ENCODE results near the gene CARD6. TPM values are rescaled to one million over a fixed set of nuclear protein-coding genes. Genes with fewer than 3 reads are reported as not detected.

The CARD6 gene
- total and polyA plus RNA-seq, 2 of the 13 experiments (the other 11 are each of a cell fraction or from before 2014, with no cell fraction given), result 0.33 to 1.4 TPM

DNA sequence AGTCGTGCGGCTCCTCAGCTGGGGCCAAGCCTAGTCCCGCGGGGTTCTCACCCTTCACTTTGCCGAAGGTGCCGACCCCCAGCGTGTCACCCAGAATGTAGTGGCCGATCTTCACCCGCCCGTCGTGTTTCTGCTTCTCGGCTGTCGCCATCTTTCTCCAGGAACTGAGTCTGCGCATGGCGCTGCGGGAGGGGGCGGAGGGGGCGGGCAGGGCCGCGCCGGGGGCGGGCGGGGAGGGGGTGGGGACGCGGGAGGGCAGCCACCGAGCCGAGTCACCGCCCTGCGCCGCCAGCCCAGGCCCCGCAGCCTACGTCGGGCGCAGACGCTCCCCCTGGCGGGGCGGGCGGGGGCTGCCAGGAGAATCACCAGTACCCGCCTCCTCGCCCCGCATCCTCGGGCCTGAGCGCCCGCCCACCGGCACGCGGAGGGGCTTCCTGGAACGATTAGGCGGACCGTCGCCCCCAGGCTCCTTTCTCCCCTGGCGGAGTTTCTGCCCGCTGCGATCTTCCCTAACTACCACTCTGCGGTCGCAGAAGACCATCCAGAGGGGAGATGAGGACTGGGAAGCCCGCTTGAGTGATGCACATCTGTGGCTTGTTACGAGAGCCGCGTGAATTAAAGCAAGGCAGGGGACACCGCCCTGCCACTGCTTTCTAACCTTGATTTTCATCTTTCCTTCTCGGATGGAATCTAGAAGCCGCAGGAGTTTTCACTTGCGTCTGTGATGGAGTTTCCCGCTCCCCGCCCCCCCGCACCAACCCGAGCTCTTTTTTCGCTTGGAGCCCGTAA lies 43.0 kb upstream of the CARD6 start, which contains the start of gene PRKAA1 (continued):
- TF ChIP-seq, protein P1, sequence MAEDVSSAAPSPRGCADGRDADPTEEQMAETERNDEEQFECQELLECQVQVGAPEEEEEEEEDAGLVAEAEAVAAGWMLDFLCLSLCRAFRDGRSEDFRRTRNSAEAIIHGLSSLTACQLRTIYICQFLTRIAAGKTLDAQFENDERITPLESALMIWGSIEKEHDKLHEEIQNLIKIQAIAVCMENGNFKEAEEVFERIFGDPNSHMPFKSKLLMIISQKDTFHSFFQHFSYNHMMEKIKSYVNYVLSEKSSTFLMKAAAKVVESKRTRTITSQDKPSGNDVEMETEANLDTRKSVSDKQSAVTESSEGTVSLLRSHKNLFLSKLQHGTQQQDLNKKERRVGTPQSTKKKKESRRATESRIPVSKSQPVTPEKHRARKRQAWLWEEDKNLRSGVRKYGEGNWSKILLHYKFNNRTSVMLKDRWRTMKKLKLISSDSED (CRISPR knock-in tag; IDR thresholded peaks at IDR 0.05), result no peak
- TF ChIP-seq ZNF841 (CRISPR knock-in tag; IDR thresholded peaks at IDR 0.05; ENCODE audit: borderline replicate concordance) (no peak), AKAP8 (CRISPR knock-in tag; IDR thresholded peaks at IDR 0.05) (no peak), DMTF1 (CRISPR knock-in tag; IDR thresholded peaks at IDR 0.05) (no peak), NFE2L1 (CRISPR knock-in tag; IDR thresholded peaks at IDR 0.05; ENCODE audit: borderline replicate concordance) (no peak), TBL1XR1 (IDR thresholded peaks at IDR 0.05; ENCODE audit: borderline replicate concordance, low read length, partially characterized antibody) (no peak), RXRA (CRISPR knock-in tag; IDR thresholded peaks at IDR 0.05) (peak; percentile 52), PCBP1 (IDR thresholded peaks at IDR 0.05; ENCODE audit: borderline replicate concordance, low read depth, low read length) (0 out of 2 replicates have a peak, but pooled peaks have one; percentile 13), ZNF383 (CRISPR knock-in tag; IDR thresholded peaks at IDR 0.05; ENCODE audit: borderline replicate concordance) (0 out of 2 replicates have a peak, but pooled peaks have one; percentile 62), ZC3H13 (CRISPR knock-in tag; IDR thresholded peaks at IDR 0.05) (no peak), PITX1 (CRISPR knock-in tag; IDR thresholded peaks at IDR 0.05) (0 out of 2 replicates have a peak, but pooled peaks have one; percentile 45), SYNCRIP (IDR thresholded peaks at IDR 0.05; ENCODE audit: insufficient read depth, low read depth, low read length) (no peak), ZNF24 (IDR thresholded peaks at IDR 0.05) (no peak), DR1 (CRISPR knock-in tag; IDR thresholded peaks at IDR 0.05) (peak; percentile 45; the same call in 1 of the 2 replicates), ZFP62 (CRISPR knock-in tag; IDR thresholded peaks at IDR 0.05) (no peak), ZNF792 (CRISPR knock-in tag; IDR thresholded peaks at IDR 0.05) (peak; percentile 40; the same call in 1 of the 2 replicates)
- TF ChIP-seq, protein P2, sequence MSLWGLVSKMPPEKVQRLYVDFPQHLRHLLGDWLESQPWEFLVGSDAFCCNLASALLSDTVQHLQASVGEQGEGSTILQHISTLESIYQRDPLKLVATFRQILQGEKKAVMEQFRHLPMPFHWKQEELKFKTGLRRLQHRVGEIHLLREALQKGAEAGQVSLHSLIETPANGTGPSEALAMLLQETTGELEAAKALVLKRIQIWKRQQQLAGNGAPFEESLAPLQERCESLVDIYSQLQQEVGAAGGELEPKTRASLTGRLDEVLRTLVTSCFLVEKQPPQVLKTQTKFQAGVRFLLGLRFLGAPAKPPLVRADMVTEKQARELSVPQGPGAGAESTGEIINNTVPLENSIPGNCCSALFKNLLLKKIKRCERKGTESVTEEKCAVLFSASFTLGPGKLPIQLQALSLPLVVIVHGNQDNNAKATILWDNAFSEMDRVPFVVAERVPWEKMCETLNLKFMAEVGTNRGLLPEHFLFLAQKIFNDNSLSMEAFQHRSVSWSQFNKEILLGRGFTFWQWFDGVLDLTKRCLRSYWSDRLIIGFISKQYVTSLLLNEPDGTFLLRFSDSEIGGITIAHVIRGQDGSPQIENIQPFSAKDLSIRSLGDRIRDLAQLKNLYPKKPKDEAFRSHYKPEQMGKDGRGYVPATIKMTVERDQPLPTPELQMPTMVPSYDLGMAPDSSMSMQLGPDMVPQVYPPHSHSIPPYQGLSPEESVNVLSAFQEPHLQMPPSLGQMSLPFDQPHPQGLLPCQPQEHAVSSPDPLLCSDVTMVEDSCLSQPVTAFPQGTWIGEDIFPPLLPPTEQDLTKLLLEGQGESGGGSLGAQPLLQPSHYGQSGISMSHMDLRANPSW (CRISPR knock-in tag; IDR thresholded peaks at IDR 0.05; ENCODE audit: borderline replicate concordance), result no peak
- TF ChIP-seq, protein P3, sequence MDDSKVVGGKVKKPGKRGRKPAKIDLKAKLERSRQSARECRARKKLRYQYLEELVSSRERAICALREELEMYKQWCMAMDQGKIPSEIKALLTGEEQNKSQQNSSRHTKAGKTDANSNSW (CRISPR knock-in tag; IDR thresholded peaks at IDR 0.05; ENCODE audit: borderline replicate concordance), result no peak
